Measurements from ENCODE around the gene ZSWIM6. TPM values are rescaled to one million over a fixed set of nuclear protein-coding genes. Genes with fewer than 3 reads are reported as not detected.

The ZSWIM6 gene
- total RNA-seq, 6 experiments from 2014 or later, result 2.8 to 7.2 (median 4.1) TPM

GRCh38 chr5:61397937-61398336, 65.9 kb downstream of the ZSWIM6 start:
- no peak overlapping the region for H3K4me3 ChIP-seq
- intact Hi-C loops (cut with DNase I), result no loop called here
- WGBS (ENCODE audit: insufficient coverage, low coverage, low lambda C conversion rate, missing lambda C conversion rate), result no CpG with 5 or more reads among the region's 2 CpGs
- DNase-seq (no peak), ATAC-seq (no peak)
- H3K27me3 ChIP-seq, result no peaks in the 10 kb centered on the region
- H3K27ac ChIP-seq, result no peak overlapping the region
- peaks cover 0 to 22% (median 0%) of the 10 kb centered on the region in 4 donors for H3K4me1 ChIP-seq
- no peaks in the 10 kb centered on the region for H3K36me3 ChIP-seq
- no peaks in the 10 kb centered on the region for H3K9me3 ChIP-seq
- TF ChIP-seq POLR2A (IDR thresholded peaks at IDR 0.05) (no peak), CTCF (IDR thresholded peaks at IDR 0.05) (no peak)

- H3K36me3 ChIP-seq, result no peaks in the 10 kb centered on the region
- H3K4me3 ChIP-seq, result no peak overlapping the region
- TF ChIP-seq CTCF (IDR thresholded peaks at IDR 0.05) (no peak), POLR2A (IDR thresholded peaks at IDR 0.05) (no peak)
- ATAC-seq (no peak), DNase-seq (no peak)
- intact Hi-C loops (cut with DNase I), result no loop called here
- peaks cover 0 to 22% (median 0%) of the 10 kb centered on the region in 4 donors for H3K4me1 ChIP-seq
- H3K9me3 ChIP-seq, result no peaks in the 10 kb centered on the region
- H3K27ac ChIP-seq, result no peak overlapping the region
- no peaks in the 10 kb centered on the region for H3K27me3 ChIP-seq
- WGBS (ENCODE audit: insufficient coverage, low coverage, low lambda C conversion rate, missing lambda C conversion rate), result 62% methylated on average over 4 of the region's 4 CpGs
Observed at GRCh38 chr5:61398440-61398839, 66.4 kb downstream of the ZSWIM6 start.

GRCh38 chr5:61399679-61400078, 67.6 kb downstream of the ZSWIM6 start:
- 51% methylated on average over 3 of the region's 5 CpGs for WGBS (ENCODE audit: insufficient coverage, low coverage, low lambda C conversion rate, missing lambda C conversion rate)

GRCh38 chr5:61401726-61402125, 69.7 kb downstream of the ZSWIM6 start:
- Histone ChIP-seq H3K4me3 (no peak overlapping the region), H3K27me3 (no peaks in the 10 kb centered on the region), H3K36me3 (no peaks in the 10 kb centered on the region), H3K27ac (no peak overlapping the region), H3K4me1 (peaks cover 0 to 22% (median 2%) of the 10 kb centered on the region in 4 donors), H3K9me3 (no peaks in the 10 kb centered on the region)
- intact Hi-C loops (cut with DNase I), result no loop called here
- ATAC-seq, result peak; percentile 42 to 78 (median 61)
- TF ChIP-seq CTCF (IDR thresholded peaks at IDR 0.05), result no peak
- TF ChIP-seq POLR2A (IDR thresholded peaks at IDR 0.05), result no peak
- DNase-seq, result no peak

More at GRCh38 chr5:61399679-61400078, 67.6 kb downstream of the ZSWIM6 start:
- peak in 1 of 3 donors; percentile 53 for DNase-seq
- ATAC-seq, result peak; percentile 36 to 77 (median 48)
- H3K4me3 ChIP-seq, result no peak overlapping the region
- H3K9me3 ChIP-seq, result no peaks in the 10 kb centered on the region
- intact Hi-C loops (cut with DNase I), result no loop called here
- H3K27ac ChIP-seq, result no peak overlapping the region
- H3K36me3 ChIP-seq, result no peaks in the 10 kb centered on the region
- peaks cover 0 to 22% (median 0%) of the 10 kb centered on the region in 4 donors for H3K4me1 ChIP-seq
- H3K27me3 ChIP-seq, result no peaks in the 10 kb centered on the region
- TF ChIP-seq CTCF (IDR thresholded peaks at IDR 0.05) (no peak), POLR2A (IDR thresholded peaks at IDR 0.05) (no peak)

- Histone ChIP-seq H3K9me3 (no peaks in the 10 kb centered on the region), H3K4me1 (peaks cover 0 to 24% (median 3%) of the 10 kb centered on the region in 4 donors), H3K36me3 (no peaks in the 10 kb centered on the region), H3K4me3 (no peak overlapping the region), H3K27me3 (no peaks in the 10 kb centered on the region), H3K27ac (no peak overlapping the region)
- DNase-seq (no peak), ATAC-seq (no peak)
- intact Hi-C loops (cut with DNase I), result no loop called here
- no peak for TF ChIP-seq POLR2A (IDR thresholded peaks at IDR 0.05)
- TF ChIP-seq CTCF (IDR thresholded peaks at IDR 0.05), result no peak
Observed at GRCh38 chr5:61402244-61402823, 70.3 kb downstream of the ZSWIM6 start.
